Medulla oblongata (tissue), 1 donor: ENCODE data around the gene ATOX1.
"Not testable (repeated sequence)": the region's sequence is repeated elsewhere in the genome, so short reads cannot be mapped to it uniquely, and the experiment has no call there.

Source experiments
- DNase-seq: peaks from one replicate; pipeline ENCODE4 v3.0.0-alpha.2; 2015; ENCODE audit errors: extremely low spot score

ATOX1 gene

DNA sequence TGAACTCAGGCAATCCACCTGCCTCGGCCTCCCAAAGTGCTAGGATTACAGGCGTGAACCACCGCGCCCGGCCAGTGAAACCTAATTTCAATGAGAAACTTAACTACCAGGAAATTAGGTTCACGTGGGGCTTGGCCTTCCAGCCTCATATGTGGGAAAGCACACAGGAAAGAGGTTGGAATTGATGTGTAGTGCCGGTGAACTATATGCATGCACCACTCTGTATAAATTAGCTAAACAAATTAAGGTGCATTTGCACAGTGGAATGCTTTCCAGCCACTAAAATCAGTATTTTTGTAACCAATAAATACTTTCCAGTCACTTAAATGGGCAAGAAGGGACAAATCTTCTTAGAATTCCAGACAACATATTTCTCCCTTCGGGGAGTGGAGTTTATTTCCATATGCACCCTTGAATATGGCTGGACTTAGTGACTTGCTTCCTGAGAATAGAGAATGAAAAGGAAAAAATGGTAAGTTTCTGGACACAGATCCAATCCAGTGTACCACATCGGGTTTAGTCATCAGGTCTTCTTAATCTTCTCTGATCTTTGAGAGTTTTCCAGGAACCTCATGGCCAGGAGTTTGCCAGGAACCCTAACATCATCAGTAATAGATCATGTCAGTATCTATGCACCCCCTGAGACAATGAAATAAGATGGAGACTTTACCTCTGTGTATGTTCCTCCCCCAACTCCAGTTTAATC is 24.9 kb downstream of the ATOX1 start:
- DNase-seq: no peak

DNA sequence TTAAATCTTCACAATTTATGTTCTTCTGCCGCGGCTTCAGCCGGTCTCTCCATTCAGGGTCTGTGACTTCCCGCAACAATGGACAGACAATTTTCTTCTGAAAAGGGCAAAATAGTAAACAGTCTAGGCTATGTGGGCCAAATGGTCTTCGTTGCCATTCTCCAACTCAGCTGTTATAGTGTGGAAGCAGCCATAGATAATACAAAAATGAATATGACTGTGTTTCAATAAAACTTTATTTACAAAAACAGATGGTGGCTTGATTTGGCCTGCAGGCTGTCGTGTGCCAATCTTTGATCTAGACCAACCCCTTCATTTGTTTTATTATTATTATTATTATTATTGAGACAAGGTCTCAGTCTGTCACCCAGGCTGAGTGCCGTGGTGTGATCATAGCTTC is 28.1 kb downstream of the ATOX1 start:
- DNase-seq: no peak

DNA sequence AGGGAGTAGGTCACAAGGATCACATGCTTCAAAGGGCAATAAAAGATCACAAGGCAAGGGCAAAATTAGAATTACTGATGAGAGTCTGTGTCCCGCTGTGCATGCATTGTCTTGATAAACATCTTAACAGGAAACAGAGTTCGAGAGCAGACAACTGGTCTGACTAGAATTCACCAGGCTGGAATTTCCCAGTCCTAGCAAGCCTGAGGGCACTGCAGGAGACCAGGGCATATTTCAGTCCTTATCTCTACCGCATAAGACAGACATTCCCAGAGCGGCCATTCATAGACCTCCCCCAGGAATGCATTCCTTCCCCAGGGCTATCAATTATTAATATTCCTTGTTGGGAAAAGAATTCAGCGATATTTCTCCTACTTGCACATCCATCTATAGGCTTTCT is 28.8 kb downstream of the ATOX1 start:
- not testable (repeated sequence) for DNase-seq

DNA sequence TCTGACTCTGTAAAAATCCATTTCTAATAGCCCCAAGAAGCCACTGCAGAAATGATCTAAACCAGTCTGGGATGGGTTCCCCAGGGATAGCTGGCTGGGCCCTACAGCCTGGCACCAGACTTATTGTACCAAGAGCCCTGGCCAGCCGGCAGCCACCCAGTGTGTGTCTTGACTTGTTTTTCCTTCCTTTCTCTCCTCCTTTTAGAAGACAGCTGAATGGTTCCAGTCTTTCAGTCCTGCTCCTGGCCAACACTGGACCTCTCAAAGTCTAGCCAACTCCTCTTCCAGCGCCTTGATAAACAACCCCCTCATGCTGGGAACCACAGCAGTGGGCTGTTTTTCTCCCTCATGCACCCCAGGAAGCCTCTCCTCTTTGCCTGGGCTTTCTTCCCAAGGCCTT is 34.1 kb downstream of the ATOX1 start:
- peak; percentile 78 for DNase-seq

DNA sequence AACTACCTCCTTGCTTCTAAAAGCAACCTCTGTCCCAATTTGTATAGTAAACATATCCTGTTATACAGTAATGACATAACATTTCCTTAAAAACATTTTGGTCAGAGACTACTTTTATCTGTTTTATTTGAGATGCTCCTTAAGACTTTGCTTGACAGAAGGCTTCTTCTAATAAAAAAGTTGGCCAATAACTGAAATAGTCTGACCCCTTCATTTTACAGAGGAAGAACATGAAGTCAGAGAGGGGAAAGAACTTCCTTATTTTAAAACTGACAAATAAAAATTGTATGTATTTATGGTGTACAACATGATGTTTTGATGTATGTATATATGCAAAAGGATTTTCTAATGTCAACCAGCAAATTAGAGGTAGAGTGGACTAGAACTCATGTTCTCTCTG is 35.9 kb downstream of the ATOX1 start:
- DNase-seq: no peak

DNA sequence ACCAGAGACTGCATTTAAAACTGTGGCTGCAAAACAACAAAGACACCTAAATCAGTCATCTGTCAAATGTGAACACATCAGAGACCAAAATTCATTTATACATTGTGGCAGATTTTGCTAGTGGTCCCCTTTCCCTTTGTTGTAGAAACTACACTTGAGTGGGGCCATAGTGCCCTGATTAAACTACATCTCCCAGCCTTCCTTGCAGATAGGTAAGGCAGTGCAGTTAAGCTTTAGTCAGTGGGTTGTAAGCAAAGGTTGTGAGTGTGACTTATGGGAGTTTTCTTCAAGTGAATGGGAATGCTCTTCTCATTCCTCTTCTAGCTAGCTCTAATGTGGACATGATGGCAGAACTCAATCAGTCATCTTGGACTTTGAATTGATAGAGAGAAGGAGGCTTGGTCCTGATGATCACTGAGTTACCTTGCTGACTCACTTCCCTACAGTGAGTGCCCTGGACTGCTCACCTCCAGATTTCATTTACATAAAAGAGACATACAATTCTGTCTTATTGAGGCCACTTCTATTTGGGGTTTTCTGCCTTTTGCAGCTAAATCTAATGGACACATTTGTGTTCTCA is 36.5 kb downstream of the ATOX1 start:
- no peak for DNase-seq

DNA sequence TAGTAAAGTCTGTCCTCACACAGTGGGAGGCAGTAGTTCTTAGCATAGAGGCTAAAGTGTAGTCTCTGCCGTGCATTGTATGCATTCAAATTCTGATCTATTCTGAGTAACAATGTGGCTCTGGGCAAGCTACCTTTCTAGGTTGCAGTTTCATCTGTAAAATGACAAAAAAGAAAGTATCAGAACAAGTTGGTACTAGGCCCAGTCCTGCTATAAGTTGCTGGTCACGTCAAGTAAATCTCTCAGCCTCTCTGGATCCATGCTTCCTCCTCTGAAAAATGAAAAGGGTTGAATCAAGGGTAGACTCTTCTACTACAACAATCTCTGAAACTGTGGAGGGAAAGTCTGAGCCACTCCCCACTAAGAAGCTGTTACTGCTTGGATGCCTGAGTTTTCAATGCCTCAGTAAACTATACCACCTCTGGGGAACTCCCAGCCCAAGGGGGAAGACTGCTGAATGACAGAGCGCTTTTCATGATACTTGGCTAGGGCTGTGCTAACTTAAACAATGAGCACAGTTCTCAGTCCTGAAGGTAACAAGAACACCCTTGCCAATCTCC is 37.3 kb downstream of the ATOX1 start:
- no peak for DNase-seq

DNA sequence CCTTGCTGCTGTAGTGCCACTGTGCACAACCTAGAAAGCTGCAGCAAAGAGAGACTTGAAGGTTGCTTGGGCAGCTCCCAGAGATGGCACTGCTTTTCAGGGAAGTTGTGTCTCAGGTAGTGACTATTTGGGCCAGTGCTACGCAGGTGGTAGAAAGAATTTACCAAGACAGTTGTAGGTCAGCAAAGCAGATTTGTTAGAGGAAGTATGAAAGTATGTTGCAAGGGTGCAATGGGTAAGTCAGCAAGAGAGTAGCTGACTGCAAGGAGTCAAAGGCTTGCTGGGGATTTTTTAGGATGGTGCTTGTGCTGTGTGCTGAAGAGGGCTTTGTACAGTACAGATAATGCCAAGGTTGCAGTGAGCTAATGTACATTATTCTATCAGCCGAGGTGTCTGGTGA is 38.2 kb downstream of the ATOX1 start:
- DNase-seq: no peak

DNA sequence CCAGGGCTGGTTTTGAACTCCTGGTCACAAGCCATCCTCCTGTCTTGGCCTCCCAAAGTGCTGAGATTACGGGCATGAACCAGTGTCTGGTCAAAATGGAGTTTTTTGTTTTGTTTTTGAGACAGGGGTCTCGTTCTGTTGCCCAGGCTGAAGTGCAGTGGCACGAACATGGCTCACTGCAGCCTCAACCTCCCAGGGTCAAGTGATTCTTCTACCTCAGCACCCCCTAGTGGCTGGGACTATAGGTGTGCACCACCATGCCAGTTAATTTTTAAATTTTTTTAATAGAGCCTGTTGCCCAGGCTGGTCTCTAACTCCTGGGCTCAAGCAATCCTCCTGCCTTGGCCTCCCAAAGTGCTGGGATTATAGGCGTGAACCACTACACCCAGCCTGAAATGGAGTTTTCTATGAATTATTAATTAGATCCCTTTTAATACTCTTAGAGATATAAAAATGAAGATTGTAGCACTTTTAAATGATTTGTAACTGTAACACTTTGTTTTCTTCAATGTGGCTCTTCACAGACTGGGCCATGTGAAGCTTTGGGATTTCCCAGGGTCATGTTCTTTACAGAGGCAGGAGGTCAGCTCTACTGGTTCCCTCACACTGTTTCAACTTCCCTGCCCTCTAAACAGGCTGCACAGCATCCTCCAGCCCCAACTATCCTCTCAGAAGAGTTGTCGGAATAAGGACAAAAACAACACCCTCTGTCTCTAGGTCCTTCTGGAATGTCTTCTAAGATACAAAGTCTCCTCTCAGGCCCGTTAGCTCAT is 39.0 kb downstream of the ATOX1 start:
- DNase-seq: no peak

DNA sequence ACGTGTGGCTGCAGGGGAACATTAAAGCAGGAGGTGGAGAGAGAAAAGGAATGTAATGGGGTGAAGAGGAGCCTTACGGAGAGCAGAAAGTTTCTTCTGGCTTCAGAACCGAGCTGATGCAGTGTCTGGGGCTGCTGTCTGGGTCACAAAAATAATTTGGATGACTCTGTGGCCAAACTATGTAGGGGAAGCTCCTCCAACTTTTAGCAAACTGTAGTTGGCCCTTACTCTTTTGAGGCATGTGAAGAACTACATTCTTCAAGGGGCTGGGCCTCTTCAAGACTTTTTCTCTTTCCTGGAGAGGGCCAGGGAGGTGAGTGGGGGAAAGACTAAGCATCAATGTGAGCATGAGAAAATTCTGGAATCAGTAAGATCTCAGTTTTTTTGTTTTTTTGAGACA is 39.8 kb downstream of the ATOX1 start:
- no peak for DNase-seq

DNA sequence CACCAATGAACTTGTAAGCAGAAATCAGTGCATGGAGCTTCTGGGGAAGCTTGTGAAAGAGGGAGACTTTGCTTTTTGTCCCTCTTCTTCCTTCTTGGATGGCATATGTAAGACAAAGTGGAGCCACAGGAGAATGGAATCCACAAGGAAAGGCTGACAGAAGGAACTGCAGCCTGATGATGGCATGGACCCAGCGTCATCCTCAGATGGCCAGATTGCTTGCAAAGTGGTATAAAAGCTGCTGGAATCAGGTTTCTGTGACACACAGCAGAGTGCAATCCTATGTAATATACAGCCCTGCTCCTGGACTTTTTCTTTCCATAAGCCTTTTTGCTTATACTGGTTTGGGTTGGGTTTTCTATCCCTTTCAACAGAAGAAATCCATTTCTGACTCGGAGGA is 40.3 kb downstream of the ATOX1 start:
- no peak for DNase-seq

DNA sequence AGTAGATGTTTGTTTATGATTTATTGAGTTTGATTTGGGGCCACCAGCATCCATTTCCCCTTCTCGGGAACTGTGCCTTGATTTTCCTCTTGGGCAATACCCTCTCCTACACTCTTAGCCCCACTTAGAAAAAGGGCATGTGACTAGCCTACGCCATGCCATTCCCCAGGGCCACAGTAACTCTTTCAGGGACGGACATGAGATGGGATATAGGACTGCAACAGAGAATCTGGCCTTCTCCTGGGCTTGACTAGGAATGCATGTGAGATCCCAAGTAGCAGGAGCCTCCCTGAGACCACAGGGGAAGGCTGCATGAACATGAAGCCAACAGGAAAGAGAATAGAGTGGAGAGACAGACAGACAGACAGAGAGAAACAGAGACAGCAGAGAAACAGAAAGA is 41.0 kb downstream of the ATOX1 start:
- DNase-seq: no peak

DNA sequence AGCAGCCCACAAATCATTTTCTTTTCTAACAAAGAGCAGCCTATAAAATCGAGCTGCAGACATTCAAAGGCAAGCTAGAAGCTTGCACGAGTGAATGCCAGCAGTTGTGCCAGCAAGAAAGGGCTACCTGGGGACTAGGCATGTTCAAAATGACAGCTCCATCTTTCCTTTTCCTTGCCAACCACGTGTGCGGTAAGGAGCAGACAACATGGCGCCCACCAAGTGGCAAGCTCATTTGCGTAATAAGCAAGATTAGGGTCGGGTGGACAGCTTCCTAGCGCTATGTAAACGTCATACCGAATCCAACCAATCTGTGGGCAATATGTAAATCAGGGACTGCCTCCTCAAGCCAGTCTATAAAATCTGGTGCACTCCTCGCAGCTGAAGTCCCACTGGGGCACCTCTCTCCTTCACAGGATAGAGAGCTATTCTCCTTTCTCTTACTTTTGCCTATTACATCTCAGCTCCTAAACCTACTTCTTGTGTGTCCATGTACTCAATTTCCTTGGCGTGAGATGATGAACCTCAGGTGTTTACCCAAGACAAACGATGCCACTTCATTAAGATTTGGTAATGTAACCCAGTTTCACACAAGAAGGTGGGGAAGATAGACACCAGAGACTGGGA is 49.2 kb downstream of the ATOX1 start:
- DNase-seq: no peak

DNA sequence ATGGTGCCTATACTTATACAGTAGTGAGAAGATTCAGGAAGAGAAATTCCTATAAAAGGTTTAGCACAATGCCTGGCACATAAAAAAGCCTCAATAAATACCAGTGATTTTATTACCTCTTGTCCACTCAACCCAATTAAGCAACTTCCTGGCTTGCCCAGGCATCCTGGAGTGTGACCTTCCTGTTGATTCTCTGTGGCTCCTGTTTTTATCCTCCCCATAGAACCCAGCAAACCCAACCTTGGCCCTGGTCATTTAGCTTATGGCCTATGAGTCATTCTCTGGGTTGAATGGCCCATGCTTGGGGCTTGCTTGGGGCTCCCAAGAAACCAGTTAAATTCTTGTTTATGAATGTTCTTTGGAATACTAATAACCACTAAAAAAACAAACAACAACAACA is 50.3 kb downstream of the ATOX1 start:
- DNase-seq: no peak

DNA sequence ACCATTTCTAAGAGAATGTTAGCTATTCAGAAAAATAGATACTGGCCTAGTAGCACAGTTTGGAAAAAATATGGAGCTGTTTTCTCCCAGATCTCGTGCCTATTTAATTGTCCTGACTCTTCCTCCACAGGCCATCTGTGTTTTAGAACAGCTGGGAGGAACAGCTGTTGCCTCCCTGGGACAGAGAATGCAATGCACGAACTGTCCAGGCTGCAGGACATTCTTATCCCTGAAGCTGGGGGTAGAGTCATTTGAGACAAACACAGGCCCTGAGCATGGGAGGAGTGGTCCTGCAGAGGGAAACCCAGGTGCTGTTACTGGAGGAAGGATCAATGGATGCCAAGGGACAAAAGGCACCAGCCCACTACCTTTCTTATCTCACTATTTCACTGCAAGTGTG is 50.9 kb downstream of the ATOX1 start:
- no peak for DNase-seq

DNA sequence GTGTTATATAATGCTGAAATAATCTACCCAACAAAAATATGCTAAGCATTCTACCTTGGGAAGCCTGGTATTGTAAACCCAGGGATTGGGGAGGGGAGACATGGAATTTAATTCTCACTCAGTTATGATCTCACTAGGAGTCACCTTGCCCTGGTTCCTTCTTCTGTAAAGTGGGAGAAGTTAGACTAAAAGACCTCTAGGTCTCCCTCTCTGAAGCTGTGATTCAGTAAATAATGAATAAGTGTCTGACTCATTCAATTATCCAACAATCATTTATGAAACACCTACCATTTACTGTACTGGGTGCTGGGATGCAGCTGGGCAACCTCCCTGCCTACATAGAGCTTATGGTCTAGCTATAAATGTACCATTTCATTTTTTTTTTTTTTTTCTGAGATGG is 51.5 kb downstream of the ATOX1 start:
- DNase-seq: no peak

DNA sequence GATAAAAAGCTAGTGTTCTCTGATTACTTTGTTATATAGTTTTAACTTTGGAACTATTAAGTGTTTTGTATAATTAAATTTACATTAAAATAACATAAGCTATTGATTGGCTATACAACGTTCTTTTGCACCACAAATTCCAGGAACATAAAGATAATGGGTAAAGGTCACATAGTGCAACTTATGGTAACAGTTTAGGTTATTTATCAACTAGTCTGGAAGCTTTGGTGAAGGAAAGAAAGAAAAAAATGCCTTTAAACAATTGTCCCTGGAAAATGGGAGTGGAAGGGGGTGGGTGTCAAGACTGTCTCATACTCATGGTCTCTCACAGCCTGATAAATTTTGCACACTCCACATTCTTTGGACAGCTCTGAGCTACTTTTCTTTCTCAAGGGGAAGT is 54.7 kb downstream of the ATOX1 start:
- DNase-seq: no peak

DNA sequence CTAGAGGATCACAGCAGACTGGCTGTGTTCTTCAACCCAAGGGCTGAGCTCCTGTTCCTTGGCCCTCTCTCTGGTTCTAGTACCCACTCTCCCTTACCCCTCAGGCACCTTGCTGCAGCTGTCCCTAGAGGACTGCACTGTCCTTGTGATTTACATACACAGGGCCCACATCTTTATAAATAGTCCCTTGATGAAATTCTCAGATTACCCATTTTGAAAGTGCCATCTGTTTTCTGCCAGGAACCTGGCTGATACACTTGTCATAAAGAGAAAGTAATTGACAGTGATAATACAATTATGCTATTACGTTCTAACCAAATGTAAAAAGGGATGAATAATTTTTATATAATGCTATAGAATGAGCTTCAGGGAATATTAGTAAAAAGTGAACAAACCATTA is 55.2 kb downstream of the ATOX1 start:
- DNase-seq: no peak

DNA sequence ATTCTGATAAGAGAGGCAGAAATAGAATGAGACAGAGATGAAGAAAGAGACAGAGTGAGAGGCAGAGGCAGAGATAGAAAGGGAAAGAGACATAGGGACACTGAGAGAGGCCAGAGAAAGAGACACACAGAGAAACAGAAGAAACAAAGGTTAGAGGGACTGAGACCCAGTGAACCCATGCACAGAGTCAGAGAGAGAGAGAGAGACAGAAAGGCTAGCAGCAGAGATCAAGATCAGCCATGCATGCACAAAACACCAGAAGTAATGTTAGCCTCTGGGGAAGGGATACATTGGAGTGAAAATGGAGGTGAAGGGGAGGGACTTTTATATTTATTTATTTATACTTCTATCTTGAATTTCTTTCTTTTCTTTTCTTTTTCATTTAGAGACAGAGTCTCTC is 57.6 kb downstream of the ATOX1 start:
- DNase-seq: no peak

DNA sequence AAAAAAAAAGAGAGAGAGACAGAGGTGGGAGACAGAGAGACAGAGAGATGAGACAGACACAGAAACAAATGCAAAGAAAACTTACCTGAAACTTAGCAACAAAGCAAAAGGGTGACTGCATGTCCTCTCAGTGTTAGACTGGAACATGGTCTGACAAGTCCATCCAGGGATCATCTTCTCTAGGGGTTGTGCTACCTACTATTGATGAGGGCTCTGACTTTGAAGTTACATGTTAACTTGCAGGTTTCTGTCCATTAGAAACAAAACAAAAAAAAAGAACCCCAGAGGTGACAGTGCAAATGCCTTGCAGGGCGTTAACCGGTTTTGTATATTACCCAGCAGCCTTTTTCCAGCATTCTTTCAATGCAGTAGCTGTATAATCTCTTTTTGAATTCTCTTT is 58.1 kb downstream of the ATOX1 start:
- no peak for DNase-seq

DNA sequence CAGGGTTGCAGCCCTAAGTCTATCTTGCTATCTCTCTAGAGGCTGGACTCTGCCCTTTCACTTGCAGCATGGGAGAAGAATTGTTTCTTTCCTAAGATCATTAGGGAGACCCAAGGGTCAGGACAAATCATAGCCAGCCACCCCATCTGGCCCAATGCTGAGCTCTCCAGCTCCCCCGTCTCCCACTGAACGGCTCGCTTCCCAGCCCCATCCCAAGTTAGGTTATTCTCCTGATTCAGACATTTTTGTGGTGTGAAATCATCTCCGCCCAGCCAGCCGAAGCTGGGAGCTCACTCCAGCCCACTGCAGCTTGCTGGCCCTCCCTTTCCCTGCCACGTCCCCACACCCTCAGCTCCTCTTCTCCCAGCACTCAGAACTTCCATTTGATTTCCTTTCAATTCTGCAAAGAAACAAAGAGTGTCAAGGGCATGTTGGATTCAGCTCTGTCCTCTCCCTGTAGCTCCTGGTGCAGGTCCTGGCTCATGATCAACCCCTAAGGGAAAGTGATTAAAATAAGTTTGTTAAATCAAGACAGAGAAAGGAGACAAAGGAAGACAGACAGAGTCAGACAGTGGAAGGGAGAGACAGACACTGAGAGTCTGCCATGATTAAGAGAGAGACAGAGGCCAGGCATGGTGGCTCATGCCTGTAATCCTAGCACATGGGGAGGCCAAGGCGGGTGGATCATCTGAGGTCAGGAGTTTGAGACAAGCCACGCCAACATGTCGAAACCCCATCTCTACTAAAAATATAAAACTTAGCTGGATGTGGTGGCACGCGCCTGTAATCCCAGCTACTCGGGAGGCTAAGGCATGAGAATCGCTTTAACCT is 59.1 kb downstream of the ATOX1 start:
- DNase-seq: peak; percentile 50

DNA sequence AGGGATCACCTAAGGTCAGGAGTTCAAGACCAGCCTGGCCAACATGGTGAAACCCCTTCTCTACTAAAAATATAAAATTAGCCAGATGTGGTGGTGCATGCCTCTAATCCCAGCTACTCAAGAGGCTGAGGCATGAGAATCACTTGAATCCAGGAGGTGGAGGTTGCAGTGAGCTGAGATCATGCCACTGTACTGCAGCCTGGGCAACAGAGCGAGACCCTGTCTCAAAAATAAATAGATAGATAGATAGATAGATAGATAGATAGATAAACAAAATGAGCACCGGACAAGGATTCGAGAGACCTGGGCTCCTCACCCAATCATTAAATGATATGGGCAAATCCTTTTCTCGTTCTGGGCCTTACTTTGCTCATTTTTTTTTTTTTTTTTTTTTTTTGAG is 60.4 kb downstream of the ATOX1 start:
- DNase-seq: not testable (repeated sequence)
